ENCODE results near the gene RASAL1.

Gene RASAL1

DNA sequence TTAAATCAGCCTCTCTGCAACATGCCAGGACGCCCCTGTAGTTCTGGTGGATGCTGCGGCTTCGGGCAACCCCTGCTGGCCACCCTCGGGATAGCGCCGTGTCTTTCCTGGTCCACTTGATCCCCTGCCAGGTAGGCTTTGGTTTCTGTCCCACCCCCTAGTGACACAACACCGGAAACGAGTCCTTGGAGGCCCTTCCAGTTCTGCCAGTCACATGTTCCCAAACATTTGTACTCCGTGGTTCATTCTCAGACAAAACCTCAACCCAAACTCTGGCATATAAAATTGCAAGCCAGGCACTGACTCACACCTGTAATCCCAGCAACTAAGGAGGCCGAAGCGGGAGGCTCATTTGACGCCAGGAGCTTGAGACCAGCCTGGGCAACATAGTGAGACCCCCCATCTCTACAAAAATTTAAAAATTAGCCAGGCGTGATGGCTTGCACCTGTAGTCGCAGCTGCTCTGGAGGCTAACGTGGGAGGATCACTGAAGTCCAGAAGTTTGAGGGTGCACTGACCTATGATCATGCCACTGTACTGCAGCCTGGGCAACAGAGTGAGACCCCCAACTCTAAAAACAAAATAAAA is 37.0 kb downstream of the RASAL1 start (continued):
- no peak for TF ChIP-seq MYNN (tag by site-specific recombination; IDR thresholded peaks at IDR 0.05; ENCODE audit: borderline replicate concordance)
- no peak for TF ChIP-seq ZNF777 (tag by site-specific recombination; IDR thresholded peaks at IDR 0.05; ENCODE audit: borderline replicate concordance)
- TF ChIP-seq ZNF169 (tag by site-specific recombination; IDR thresholded peaks at IDR 0.05), result no peak
- no peak for TF ChIP-seq GLI2 (tag by site-specific recombination; IDR thresholded peaks at IDR 0.05; ENCODE audit: borderline replicate concordance, low read depth)
- no peak for TF ChIP-seq RBAK (tag by site-specific recombination; IDR thresholded peaks at IDR 0.05)
- TF ChIP-seq, protein P1, sequence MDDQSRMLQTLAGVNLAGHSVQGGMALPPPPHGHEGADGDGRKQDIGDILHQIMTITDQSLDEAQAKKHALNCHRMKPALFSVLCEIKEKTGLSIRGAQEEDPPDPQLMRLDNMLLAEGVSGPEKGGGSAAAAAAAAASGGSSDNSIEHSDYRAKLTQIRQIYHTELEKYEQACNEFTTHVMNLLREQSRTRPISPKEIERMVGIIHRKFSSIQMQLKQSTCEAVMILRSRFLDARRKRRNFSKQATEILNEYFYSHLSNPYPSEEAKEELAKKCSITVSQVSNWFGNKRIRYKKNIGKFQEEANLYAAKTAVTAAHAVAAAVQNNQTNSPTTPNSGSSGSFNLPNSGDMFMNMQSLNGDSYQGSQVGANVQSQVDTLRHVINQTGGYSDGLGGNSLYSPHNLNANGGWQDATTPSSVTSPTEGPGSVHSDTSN (CRISPR knock-in tag; IDR thresholded peaks at IDR 0.05), result no peak
- no peak for TF ChIP-seq ZBTB20 (tag by site-specific recombination; IDR thresholded peaks at IDR 0.05)
- TF ChIP-seq, protein P2, sequence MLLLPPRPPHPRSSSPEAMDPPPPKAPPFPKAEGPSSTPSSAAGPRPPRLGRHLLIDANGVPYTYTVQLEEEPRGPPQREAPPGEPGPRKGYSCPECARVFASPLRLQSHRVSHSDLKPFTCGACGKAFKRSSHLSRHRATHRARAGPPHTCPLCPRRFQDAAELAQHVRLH (tag by site-specific recombination; IDR thresholded peaks at IDR 0.05), result 0 out of 2 replicates have a peak, but pooled peaks have one; percentile 15
- TF ChIP-seq ZNF747 (tag by site-specific recombination; IDR thresholded peaks at IDR 0.05), result no peak
- peak; percentile 48 for TF ChIP-seq ZFP69B (tag by site-specific recombination; IDR thresholded peaks at IDR 0.05)
- TF ChIP-seq ZNF157 (tag by site-specific recombination; IDR thresholded peaks at IDR 0.05), result no peak
- no peak for TF ChIP-seq ZBTB21 (tag by site-specific recombination; IDR thresholded peaks at IDR 0.05)
- no peak for TF ChIP-seq ZNF776 (tag by site-specific recombination; IDR thresholded peaks at IDR 0.05; ENCODE audit: borderline replicate concordance)
- TF ChIP-seq, protein P3, sequence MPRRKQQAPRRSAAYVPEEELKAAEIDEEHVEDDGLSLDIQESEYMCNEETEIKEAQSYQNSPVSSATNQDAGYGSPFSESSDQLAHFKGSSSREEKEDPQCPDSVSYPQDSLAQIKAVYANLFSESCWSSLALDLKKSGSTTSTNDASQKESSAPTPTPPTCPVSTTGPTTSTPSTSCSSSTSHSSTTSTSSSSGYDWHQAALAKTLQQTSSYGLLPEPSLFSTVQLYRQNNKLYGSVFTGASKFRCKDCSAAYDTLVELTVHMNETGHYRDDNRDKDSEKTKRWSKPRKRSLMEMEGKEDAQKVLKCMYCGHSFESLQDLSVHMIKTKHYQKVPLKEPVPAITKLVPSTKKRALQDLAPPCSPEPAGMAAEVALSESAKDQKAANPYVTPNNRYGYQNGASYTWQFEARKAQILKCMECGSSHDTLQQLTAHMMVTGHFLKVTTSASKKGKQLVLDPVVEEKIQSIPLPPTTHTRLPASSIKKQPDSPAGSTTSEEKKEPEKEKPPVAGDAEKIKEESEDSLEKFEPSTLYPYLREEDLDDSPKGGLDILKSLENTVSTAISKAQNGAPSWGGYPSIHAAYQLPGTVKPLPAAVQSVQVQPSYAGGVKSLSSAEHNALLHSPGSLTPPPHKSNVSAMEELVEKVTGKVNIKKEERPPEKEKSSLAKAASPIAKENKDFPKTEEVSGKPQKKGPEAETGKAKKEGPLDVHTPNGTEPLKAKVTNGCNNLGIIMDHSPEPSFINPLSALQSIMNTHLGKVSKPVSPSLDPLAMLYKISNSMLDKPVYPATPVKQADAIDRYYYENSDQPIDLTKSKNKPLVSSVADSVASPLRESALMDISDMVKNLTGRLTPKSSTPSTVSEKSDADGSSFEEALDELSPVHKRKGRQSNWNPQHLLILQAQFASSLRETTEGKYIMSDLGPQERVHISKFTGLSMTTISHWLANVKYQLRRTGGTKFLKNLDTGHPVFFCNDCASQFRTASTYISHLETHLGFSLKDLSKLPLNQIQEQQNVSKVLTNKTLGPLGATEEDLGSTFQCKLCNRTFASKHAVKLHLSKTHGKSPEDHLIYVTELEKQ (tag by site-specific recombination; IDR thresholded peaks at IDR 0.05; ENCODE audit: borderline replicate concordance), result no peak
- TF ChIP-seq ZNF341 (tag by site-specific recombination; IDR thresholded peaks at IDR 0.05; ENCODE audit: low read depth), result no peak
- no peak for TF ChIP-seq ZNF621 (tag by site-specific recombination; IDR thresholded peaks at IDR 0.05)
- TF ChIP-seq, protein P4, sequence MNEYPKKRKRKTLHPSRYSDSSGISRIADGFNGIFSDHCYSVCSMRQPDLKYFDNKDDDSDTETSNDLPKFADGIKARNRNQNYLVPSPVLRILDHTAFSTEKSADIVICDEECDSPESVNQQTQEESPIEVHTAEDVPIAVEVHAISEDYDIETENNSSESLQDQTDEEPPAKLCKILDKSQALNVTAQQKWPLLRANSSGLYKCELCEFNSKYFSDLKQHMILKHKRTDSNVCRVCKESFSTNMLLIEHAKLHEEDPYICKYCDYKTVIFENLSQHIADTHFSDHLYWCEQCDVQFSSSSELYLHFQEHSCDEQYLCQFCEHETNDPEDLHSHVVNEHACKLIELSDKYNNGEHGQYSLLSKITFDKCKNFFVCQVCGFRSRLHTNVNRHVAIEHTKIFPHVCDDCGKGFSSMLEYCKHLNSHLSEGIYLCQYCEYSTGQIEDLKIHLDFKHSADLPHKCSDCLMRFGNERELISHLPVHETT (tag by site-specific recombination; IDR thresholded peaks at IDR 0.05), result no peak
- no peak for TF ChIP-seq ZFP37 (tag by site-specific recombination; IDR thresholded peaks at IDR 0.05)
- no peak for TF ChIP-seq ZNF558 (tag by site-specific recombination; IDR thresholded peaks at IDR 0.05)
- TF ChIP-seq, protein P5, sequence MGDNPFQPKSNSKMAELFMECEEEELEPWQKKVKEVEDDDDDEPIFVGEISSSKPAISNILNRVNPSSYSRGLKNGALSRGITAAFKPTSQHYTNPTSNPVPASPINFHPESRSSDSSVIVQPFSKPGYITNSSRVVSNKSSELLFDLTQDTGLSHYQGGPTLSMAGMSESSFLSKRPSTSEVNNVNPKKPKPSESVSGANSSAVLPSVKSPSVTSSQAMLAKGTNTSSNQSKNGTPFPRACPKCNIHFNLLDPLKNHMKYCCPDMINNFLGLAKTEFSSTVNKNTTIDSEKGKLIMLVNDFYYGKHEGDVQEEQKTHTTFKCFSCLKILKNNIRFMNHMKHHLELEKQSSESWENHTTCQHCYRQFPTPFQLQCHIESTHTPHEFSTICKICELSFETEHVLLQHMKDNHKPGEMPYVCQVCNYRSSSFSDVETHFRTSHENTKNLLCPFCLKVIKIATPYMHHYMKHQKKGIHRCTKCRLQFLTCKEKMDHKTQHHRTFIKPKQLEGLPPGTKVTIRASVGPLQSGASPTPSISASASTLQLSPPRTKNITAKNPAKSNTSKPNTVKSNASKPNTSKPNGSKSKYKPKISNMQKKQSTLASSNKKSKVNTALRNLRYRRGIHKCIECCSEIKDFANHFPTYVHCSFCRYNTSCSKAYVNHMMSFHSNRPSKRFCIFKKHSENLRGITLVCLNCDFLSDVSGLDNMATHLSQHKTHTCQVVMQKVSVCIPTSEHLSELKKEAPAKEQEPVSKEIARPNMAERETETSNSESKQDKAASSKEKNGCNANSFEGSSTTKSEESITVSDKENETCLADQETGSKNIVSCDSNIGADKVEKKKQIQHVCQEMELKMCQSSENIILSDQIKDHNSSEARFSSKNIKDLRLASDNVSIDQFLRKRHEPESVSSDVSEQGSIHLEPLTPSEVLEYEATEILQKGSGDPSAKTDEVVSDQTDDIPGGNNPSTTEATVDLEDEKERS (tag by site-specific recombination; IDR thresholded peaks at IDR 0.05), result no peak
- TF ChIP-seq, protein P6, sequence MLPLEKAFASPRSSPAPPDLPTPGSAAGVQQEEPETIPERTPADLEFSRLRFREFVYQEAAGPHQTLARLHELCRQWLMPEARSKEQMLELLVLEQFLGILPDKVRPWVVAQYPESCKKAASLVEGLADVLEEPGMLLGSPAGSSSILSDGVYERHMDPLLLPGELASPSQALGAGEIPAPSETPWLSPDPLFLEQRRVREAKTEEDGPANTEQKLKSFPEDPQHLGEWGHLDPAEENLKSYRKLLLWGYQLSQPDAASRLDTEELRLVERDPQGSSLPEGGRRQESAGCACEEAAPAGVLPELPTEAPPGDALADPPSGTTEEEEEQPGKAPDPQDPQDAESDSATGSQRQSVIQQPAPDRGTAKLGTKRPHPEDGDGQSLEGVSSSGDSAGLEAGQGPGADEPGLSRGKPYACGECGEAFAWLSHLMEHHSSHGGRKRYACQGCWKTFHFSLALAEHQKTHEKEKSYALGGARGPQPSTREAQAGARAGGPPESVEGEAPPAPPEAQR (tag by site-specific recombination; IDR thresholded peaks at IDR 0.05), result no peak
- TF ChIP-seq BCL11B (tag by site-specific recombination; IDR thresholded peaks at IDR 0.05; ENCODE audit: low read depth), result no peak
- no peak for TF ChIP-seq ZNF571 (tag by site-specific recombination; IDR thresholded peaks at IDR 0.05)
- TF ChIP-seq, protein P7, sequence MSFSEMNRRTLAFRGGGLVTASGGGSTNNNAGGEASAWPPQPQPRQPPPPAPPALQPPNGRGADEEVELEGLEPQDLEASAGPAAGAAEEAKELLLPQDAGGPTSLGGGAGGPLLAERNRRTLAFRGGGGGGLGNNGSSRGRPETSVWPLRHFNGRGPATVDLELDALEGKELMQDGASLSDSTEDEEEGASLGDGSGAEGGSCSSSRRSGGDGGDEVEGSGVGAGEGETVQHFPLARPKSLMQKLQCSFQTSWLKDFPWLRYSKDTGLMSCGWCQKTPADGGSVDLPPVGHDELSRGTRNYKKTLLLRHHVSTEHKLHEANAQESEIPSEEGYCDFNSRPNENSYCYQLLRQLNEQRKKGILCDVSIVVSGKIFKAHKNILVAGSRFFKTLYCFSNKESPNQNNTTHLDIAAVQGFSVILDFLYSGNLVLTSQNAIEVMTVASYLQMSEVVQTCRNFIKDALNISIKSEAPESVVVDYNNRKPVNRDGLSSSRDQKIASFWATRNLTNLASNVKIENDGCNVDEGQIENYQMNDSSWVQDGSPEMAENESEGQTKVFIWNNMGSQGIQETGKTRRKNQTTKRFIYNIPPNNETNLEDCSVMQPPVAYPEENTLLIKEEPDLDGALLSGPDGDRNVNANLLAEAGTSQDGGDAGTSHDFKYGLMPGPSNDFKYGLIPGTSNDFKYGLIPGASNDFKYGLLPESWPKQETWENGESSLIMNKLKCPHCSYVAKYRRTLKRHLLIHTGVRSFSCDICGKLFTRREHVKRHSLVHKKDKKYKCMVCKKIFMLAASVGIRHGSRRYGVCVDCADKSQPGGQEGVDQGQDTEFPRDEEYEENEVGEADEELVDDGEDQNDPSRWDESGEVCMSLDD (tag by site-specific recombination; IDR thresholded peaks at IDR 0.05), result no peak
- TF ChIP-seq ZNF404 (tag by site-specific recombination; IDR thresholded peaks at IDR 0.05), result no peak
- TF ChIP-seq ZNF394 (tag by site-specific recombination; IDR thresholded peaks at IDR 0.05; ENCODE audit: borderline replicate concordance), result no peak
- no peak for TF ChIP-seq ZNF311 (tag by site-specific recombination; IDR thresholded peaks at IDR 0.05; ENCODE audit: borderline replicate concordance)
